SKM-1 treated with dmso at 0.1 percent for 144 hours (cell line): ENCODE results near the gene AOPEP.

ENCODE experiments used
- DNase-seq: peaks from one replicate; lab custom pipeline; 2025; ENCODE audit not compliant: unreplicated experiment; lab: John Stamatoyannopoulos, UW

AOPEP gene

DNA sequence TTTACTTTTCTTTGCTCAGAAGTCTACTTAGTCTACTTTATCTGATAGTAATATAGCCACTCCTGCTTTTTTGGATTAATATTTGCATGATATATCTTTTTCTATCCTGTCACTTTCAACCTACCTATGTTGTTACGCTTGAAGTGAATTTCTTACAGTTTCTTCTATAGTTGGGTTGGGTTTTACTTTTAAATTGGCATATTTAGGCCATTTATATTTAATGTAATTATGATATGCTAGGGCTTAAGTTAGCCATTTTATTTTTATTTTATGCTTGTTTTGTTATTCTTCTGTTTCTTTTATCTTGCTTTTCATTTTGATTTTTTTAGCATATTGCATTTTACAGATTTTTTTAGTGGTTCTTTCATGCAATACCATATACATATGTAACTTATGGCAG, 164.7 kb downstream of the AOPEP start:
- no peak for DNase-seq

GRCh38 chr9:94892675-94893074, 166.2 kb downstream of the AOPEP start:
- no peak for DNase-seq

DNA sequence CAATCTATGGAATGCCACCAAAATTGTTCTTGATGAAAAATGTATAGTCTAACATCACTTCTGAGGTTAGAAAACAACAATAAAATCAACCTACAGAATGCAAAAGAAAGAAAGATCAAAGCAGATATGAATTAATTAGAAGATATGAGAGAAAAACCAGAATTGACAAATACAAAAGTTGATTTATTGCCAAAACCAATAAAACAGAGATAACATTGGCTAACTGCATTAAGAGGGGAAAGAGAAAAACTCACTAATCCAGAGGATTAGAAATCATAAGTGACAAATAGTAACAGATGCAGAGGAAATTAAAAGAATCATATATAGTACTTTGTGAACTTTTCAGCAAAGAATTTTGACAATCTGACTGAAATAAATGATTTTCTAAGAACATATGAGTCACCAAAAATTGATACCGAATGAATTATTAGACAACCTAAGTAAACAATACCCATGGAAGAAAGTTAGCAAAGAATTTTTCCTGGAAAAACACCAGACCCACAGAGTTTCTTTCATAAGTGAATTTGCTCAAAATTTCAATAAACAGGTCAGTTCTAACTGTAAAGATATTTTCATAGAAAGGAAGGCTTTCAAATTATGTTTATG, 167.7 kb downstream of the AOPEP start:
- no peak for DNase-seq

- no peak for DNase-seq
These were observed 169.2 kb downstream of the AOPEP start for GRCh38 chr9:94895668-94896067.

GRCh38 chr9:94896512-94896911, 170.0 kb downstream of the AOPEP start:
- no peak for DNase-seq

- no peak for DNase-seq
These were observed 173.1 kb downstream of the AOPEP start for GRCh38 chr9:94899464-94900221.

DNA sequence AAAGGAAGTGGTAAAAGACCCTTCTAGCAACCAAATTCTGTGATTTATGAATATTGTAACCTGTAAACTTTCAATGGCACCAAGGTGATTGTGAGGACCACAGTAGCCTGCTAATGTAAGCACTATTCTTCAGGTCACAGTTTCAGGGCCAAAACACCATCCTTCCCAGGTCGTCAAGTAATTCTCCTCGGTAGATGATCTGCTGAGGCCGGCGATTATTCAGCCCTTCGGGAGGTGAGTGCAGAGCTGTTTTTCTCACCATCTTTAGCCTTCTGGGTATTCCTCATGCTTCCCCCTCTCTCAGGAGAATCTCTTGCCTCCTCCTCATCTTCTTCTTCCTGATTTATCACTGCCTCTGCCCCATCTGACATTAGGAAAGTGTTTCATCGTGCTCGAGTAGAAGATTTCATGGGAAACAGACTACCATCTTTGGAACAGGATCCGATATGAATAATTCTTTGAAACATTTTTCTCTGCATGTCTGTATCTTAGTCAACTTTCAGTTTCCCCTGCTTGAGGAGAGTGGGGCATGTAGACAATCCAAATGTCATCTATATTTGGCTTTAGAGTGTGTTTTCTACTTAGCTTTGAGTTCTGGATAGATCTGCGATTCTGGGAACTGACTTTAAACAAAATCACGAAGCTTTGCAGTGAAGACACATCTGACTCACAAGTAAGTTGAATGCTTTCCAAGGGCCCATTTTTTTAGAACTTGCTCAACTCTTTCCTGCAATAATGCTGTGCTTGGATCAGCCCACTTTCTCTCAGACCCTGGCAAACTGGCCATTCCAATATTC, 173.9 kb downstream of the AOPEP start:
- no peak for DNase-seq

GRCh38 chr9:94901019-94901363, 174.5 kb downstream of the AOPEP start:
- DNase-seq, result no peak

- no peak for DNase-seq
These were observed 177.5 kb downstream of the AOPEP start for GRCh38 chr9:94903961-94904421.

GRCh38 chr9:94904806-94905205, 178.3 kb downstream of the AOPEP start:
- no peak for DNase-seq

DNA sequence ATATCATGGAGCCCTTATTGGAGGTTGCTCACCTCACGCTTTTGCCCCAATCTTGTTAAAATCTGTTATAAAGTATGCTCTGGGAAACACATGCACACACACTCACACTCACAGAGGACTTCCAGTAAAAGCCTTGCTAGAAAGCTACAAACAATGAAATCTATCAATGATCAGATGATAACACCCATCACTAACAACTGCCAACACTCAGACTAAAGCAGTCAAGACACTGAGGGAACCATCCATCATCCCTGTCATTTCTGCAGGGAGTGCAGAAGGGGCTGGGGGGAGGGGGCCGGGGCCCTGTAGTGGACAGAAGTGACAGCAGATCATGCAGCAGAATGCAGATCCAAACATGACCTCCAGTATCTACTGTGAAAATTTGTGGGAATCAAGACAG, 179.1 kb downstream of the AOPEP start:
- no peak for DNase-seq

- no peak for DNase-seq
These were observed 179.7 kb downstream of the AOPEP start for GRCh38 chr9:94906181-94906580.

DNA sequence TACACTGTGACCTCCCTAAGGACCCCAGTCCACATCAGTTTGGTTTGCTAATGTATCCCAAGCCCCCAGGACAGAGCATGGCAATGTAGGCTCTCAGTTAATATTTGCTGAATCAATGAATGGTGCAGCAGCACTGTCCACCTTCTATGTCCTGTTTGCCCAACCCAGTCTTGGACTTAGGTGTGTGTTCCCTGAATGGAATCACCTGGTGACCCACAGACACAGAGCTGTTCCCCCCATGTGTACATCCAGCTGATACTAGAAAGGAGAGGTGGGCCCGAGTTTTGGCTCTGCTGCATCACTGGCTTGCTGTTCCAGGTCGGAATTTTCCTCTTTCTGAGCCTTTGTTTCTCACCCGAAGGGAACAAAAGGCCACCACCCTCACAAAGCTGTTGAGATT, 180.2 kb downstream of the AOPEP start:
- no peak for DNase-seq

GRCh38 chr9:94907264-94907936, 180.9 kb downstream of the AOPEP start:
- no peak for DNase-seq

- DNase-seq, result no peak
These were observed 181.6 kb downstream of the AOPEP start for GRCh38 chr9:94908011-94908563.

DNA sequence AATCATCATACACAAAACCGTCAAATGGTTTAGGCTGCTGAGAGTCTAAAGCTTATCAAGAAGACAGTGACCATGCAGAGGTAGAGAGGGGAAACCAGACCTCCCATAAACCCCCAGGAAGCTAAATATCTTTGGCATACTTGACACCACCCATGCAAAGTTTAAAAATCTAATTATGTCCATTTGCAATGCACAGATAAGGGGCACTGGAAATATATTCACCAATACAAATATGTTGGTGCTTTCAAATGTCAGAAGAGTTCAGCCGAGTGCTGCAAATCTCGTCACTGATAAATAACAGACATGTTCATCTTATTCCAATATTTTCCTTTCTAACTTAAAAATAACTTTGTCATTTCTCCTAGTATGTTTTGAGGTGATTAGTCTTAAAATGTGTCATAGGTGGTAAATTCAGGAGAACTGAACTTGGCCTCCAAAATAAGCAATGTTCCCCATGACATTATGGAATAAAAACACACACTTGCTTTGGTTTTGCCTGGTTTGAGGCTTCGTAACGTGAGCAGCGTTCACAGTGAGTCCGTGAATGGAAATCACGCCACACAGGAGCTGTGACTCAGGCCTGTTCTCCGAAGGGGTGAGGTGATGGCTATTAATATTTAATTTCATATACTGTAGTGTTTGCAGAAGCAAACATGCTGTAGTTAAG, 182.2 kb downstream of the AOPEP start:
- no peak for DNase-seq

GRCh38 chr9:94909250-94909894, 182.9 kb downstream of the AOPEP start:
- no peak for DNase-seq

DNA sequence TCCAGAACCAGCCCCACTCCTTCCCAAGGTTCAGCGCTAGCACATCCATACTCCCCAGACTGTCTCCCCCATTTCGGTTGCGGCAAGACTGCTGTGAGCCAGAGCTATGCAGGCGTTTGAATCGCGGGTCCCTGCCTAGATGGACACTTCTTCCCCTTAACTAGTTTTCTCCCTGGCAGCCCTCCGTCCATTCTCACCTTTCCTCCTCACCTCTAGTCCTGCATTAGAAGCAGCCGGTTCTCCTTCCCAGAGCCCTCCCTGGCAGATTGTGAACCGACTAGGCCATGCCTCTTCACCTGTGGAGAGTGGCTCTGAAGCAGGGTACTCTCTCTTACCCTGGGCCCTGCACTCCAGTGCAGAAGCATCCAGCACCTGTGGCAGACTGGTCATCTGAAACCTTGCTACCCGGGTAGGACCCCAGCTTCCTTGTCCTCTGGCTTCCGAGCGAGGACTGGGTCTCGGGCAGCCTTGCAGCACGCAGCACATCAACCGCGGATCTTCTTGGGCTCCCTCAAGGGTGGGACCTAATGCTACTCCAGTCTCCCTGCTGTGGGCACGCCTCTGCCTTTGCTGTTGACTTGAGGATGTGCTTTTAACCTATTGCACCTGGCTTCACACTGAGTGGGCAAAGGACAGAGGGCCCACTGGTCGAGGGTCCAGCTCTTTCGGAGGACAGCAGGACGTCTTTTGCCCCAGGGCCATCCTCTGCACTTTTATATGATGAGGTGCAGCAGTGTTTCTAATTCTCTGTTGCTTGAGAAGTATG, 183.6 kb downstream of the AOPEP start:
- no peak for DNase-seq

DNA sequence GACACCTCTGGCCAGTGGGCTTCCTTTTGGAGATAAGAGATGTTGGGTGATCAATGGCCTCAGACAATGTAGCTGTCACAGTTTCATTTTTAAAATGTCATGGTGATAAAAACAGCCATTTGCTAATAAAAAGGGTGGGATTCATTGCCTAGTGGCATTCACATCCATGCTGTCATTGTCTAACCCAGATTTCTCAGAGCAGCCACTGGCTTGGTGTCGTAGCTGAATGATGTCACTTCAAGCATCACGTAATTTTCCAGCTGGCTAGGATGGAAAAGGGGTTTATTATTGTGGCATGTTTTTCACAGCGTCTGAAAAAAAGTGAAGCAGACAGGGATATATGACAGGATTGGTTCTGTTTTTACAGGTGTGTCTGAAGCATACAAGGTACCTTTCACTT, 184.7 kb downstream of the AOPEP start:
- no peak for DNase-seq
